GM19452 (cell line): ENCODE results near the gene ACAP1.
A peak's percentile ranks its signal among the peaks of the same experiment; 100 is the strongest.
"Not testable (repeated sequence)": the region's sequence is repeated elsewhere in the genome, so short reads cannot be mapped to it uniquely, and the experiment has no call there.

Experiments used
- ATAC-seq: cut with Tn5 transposase; IDR thresholded peaks from one replicate; pipeline ENCODE4 v1.9.1; 2021; ENCODE audit not compliant: unreplicated experiment

ACAP1 gene

GRCh38 chr17:7328840-7329373 lies 7.4 kb upstream of the ACAP1 start, which contains the start of gene NEURL4:
Gene NEURL4, minus strand, starts transcription at chr17:7329335. Its CDS starts 23 bp downstream, at chr17:7329312.
- peak; percentile 18 for ATAC-seq

- peak; percentile 56 for ATAC-seq
These were observed 6.8 kb upstream of the ACAP1 start for GRCh38 chr17:7329374-7329996.

- peak; percentile 42 for ATAC-seq
These were observed 6.2 kb upstream of the ACAP1 start for GRCh38 chr17:7329997-7330637.

GRCh38 chr17:7330638-7331015 lies 5.7 kb upstream of the ACAP1 start:
- no peak for ATAC-seq

- no peak for ATAC-seq
These were observed 4.2 kb upstream of the ACAP1 start for GRCh38 chr17:7332111-7332510.

- not testable (repeated sequence) for ATAC-seq
These were observed 3.7 kb upstream of the ACAP1 start for GRCh38 chr17:7332600-7333069.

- ATAC-seq: no peak
These were observed 1.3 kb upstream of the ACAP1 start for GRCh38 chr17:7334938-7335538.

- not testable (repeated sequence) for ATAC-seq
These were observed 564 bp upstream of the ACAP1 start for GRCh38 chr17:7335765-7336164.

GRCh38 chr17:7337600-7337999 lies 1.3 kb downstream of the ACAP1 start:
- not testable (repeated sequence) for ATAC-seq

- no peak for ATAC-seq
These were observed 3.9 kb downstream of the ACAP1 start for GRCh38 chr17:7340179-7340578.

- no peak for ATAC-seq
These were observed 5.5 kb downstream of the ACAP1 start for GRCh38 chr17:7341842-7342241.

- ATAC-seq: no peak
These were observed 6.9 kb downstream of the ACAP1 start for GRCh38 chr17:7343250-7343649.

GRCh38 chr17:7346761-7347614 lies 10.7 kb downstream of the ACAP1 start:
- no peak for ATAC-seq

- ATAC-seq: no peak
These were observed 11.5 kb downstream of the ACAP1 start for GRCh38 chr17:7347630-7348477.

GRCh38 chr17:7348478-7349242 lies 12.3 kb downstream of the ACAP1 start:
- no peak for ATAC-seq

GRCh38 chr17:7351665-7352502 lies 15.6 kb downstream of the ACAP1 start, which contains the start of gene KCTD11:
Gene KCTD11, plus strand, starts transcription at chr17:7352162.
- ATAC-seq: peak; percentile 62

- no peak for ATAC-seq
These were observed 16.2 kb downstream of the ACAP1 start for GRCh38 chr17:7352503-7352889.

GRCh38 chr17:7352910-7353635 lies 16.7 kb downstream of the ACAP1 start:
- no peak for ATAC-seq
